NCI-H345 (cell line): ENCODE measurements around the gene NMT1.
A peak's percentile ranks its signal among the peaks of the same experiment; 100 is the strongest.

Experiments
- DNase-seq: peaks from one replicate; lab custom pipeline; 2025; lab: John Stamatoyannopoulos, UW

NMT1 gene

GRCh38 chr17:45060797-45061605, at the start of gene NMT1:
Gene NMT1, plus strand, starts transcription at chr17:45061317. Its CDS starts 13 bp downstream, at chr17:45061330.
- peak; percentile 99 for DNase-seq

- no peak for DNase-seq
These were observed 49.4 kb upstream of the NMT1 start for GRCh38 chr17:45011767-45012166.

GRCh38 chr17:45013021-45013997, 47.8 kb upstream of the NMT1 start:
- peak; percentile 63 for DNase-seq

GRCh38 chr17:45016237-45016636, 44.9 kb upstream of the NMT1 start:
- no peak for DNase-seq

- DNase-seq, result no peak
These were observed 44.3 kb upstream of the NMT1 start for GRCh38 chr17:45016823-45017222.

GRCh38 chr17:45018514-45018847, 42.6 kb upstream of the NMT1 start:
- DNase-seq, result no peak

GRCh38 chr17:45018848-45019711, 42.0 kb upstream of the NMT1 start:
- DNase-seq, result peak; percentile 57

GRCh38 chr17:45020354-45021138, 40.6 kb upstream of the NMT1 start:
- DNase-seq, result no peak

GRCh38 chr17:45021607-45022287, 39.4 kb upstream of the NMT1 start:
- peak; percentile 59 for DNase-seq

GRCh38 chr17:45022288-45022648, 38.8 kb upstream of the NMT1 start:
- no peak for DNase-seq

GRCh38 chr17:45022655-45023339, 38.3 kb upstream of the NMT1 start:
- DNase-seq, result no peak

GRCh38 chr17:45029096-45029495, 32.0 kb upstream of the NMT1 start:
- no peak for DNase-seq

- no peak for DNase-seq
These were observed 31.2 kb upstream of the NMT1 start for GRCh38 chr17:45029758-45030423.

- no peak for DNase-seq
These were observed 30.4 kb upstream of the NMT1 start for GRCh38 chr17:45030733-45031132.

- no peak for DNase-seq
These were observed 29.6 kb upstream of the NMT1 start for GRCh38 chr17:45031231-45032173.

GRCh38 chr17:45032174-45032541, 29.0 kb upstream of the NMT1 start:
- DNase-seq, result no peak

GRCh38 chr17:45034599-45034998, 26.5 kb upstream of the NMT1 start:
- no peak for DNase-seq

- DNase-seq, result no peak
These were observed 25.3 kb upstream of the NMT1 start for GRCh38 chr17:45035848-45036247.
